ENCODE results near the gene ADCY4.
"Not testable (repeated sequence)": the region's sequence is repeated elsewhere in the genome, so short reads cannot be mapped to it uniquely, and the experiment has no call there.

The ADCY4 gene

GRCh38 chr14:24366721-24367513, 32.0 kb upstream of the ADCY4 start:
- DNase-seq: peak; percentile 84

GRCh38 chr14:24366413-24366720, 31.5 kb upstream of the ADCY4 start:
- DNase-seq: no peak

GRCh38 chr14:24365600-24366412, 30.9 kb upstream of the ADCY4 start:
- peak; percentile 69 for DNase-seq

GRCh38 chr14:24364841-24365240, 30.0 kb upstream of the ADCY4 start:
- no peak for DNase-seq

- no peak for DNase-seq
Observed at GRCh38 chr14:24363401-24363800, 28.5 kb upstream of the ADCY4 start.

GRCh38 chr14:24362241-24362960, 27.5 kb upstream of the ADCY4 start:
- DNase-seq: no peak

- no peak for DNase-seq
Observed at GRCh38 chr14:24361326-24361725, 26.5 kb upstream of the ADCY4 start.

- DNase-seq: no peak
Observed at GRCh38 chr14:24360281-24360680, 25.4 kb upstream of the ADCY4 start.

- DNase-seq: no peak
Observed at GRCh38 chr14:24356208-24356607, 21.3 kb upstream of the ADCY4 start.

GRCh38 chr14:24355009-24355408, 20.1 kb upstream of the ADCY4 start:
- DNase-seq: no peak

GRCh38 chr14:24354482-24354825, 19.6 kb upstream of the ADCY4 start:
- not testable (repeated sequence) for DNase-seq

- DNase-seq: no peak
Observed at GRCh38 chr14:24353559-24354481, 18.9 kb upstream of the ADCY4 start.

- DNase-seq: no peak
Observed at GRCh38 chr14:24351517-24351916, 16.6 kb upstream of the ADCY4 start.

GRCh38 chr14:24349742-24350141, 14.9 kb upstream of the ADCY4 start:
- no peak for DNase-seq

GRCh38 chr14:24348186-24348585, 13.3 kb upstream of the ADCY4 start:
- no peak for DNase-seq

- no peak for DNase-seq
Observed at GRCh38 chr14:24347134-24347533, 12.3 kb upstream of the ADCY4 start.

GRCh38 chr14:24343795-24344660, 9.2 kb upstream of the ADCY4 start:
- DNase-seq: no peak

- no peak for DNase-seq
Observed at GRCh38 chr14:24342889-24343288, 8.0 kb upstream of the ADCY4 start.

GRCh38 chr14:24340606-24341005, 5.7 kb upstream of the ADCY4 start:
- DNase-seq: no peak

- DNase-seq: no peak
Observed at GRCh38 chr14:24339284-24340151, 4.6 kb upstream of the ADCY4 start, which contains the start of gene RIPK3. RIPK3 (minus strand) TSS chr14:24339991; CDS start chr14:24339826, 165 bp downstream.

GRCh38 chr14:24338843-24339242, 4.0 kb upstream of the ADCY4 start:
- no peak for DNase-seq
